PC-3 (cell line): ENCODE results near the gene SUGCT. TPM values are rescaled to one million over a fixed set of nuclear protein-coding genes. Genes with fewer than 3 reads are reported as not detected.

ENCODE experiments used
- ATAC-seq: fragments of 200-7000 bp; cut with Tn5 transposase; 2 replicates; pipeline ENCODE4 v1.9.1; 2020; ENCODE audit warnings: mild to moderate bottlenecking, moderate library complexity
- BruUV-seq: library from RNA; stranded (reverse); fragments of 400-500 nt; replicated peaks from 2 replicates; lab custom pipeline; 2021; lab: Mats Ljungman, UMichigan
- CTCF ChIA-PET: fragments of 300-600 bp; sonication (Branson Sonifier 250); formaldehyde crosslinking; loops from one replicate; lab custom pipeline; 2022; ENCODE audit warnings: antibody characterized with exemption; lab: Charles Lee
- POLR2A ChIA-PET: fragments of 300-600 bp; sonication (Branson Sonifier 250); formaldehyde crosslinking; loops from one replicate; lab custom pipeline; 2022; ENCODE audit warnings: antibody characterized with exemption; ENCODE audit not compliant: unreplicated experiment; lab: Charles Lee
- DNase-seq: peaks from one replicate; pipeline ENCODE4 v3.0.0-alpha.2; 2015
- H2AFZ ChIP-seq: fragments of 300-600 bp; sonication (generic); 2 replicates; pipeline ENCODE4 v1.6.0; 2016; ENCODE audit warnings: antibody characterized with exemption, low read length
- H3F3A ChIP-seq: fragments of 300-600 bp; sonication (generic); one replicate; pipeline ENCODE4 v1.6.0; 2017; ENCODE audit warnings: antibody characterized with exemption, low read length, control low read depth, mild to moderate bottlenecking; ENCODE audit not compliant: unreplicated experiment
- H3K27ac ChIP-seq: fragments of 300-600 bp; sonication (generic); 2 replicates; pipeline ENCODE4 v1.5.1; 2016; ENCODE audit warnings: mild to moderate bottlenecking, low read length
- H3K27me3 ChIP-seq: fragments of 300-600 bp; sonication (generic); 2 replicates; pipeline ENCODE4 v1.6.1; 2016; ENCODE audit warnings: low read length, mixed read lengths
- H3K36me3 ChIP-seq: fragments of 300-600 bp; sonication (generic); 2 replicates; pipeline ENCODE4 v1.6.1; 2016; ENCODE audit warnings: low read depth, mixed run types, low read length, mixed read lengths
- H3K4me1 ChIP-seq: fragments of 300-600 bp; sonication (generic); 2 replicates; pipeline ENCODE4 v1.5.1; 2016; ENCODE audit warnings: low read length; ENCODE audit not compliant: insufficient read depth
- H3K4me2 ChIP-seq: fragments of 300-600 bp; sonication (generic); 2 replicates; pipeline ENCODE4 v1.6.0; 2016; ENCODE audit warnings: low read length
- H3K4me3 ChIP-seq: fragments of 300-600 bp; sonication (generic); 2 replicates; pipeline ENCODE4 v1.5.1; 2016; ENCODE audit warnings: mild to moderate bottlenecking, low read length, mixed read lengths
- H3K79me2 ChIP-seq: fragments of 300-600 bp; sonication (generic); 2 replicates; pipeline ENCODE4 v1.6.1; 2017; ENCODE audit warnings: low read length, mixed read lengths
- H3K9ac ChIP-seq: fragments of 300-600 bp; sonication (generic); 2 replicates; pipeline ENCODE4 v1.6.0; 2016; ENCODE audit warnings: mild to moderate bottlenecking, low read length
- H3K9me2 ChIP-seq: fragments of 300-600 bp; sonication (generic); replicated peaks from 2 replicates; pipeline ENCODE4 v1.6.1; 2016; ENCODE audit warnings: mixed run types, low read length, mixed read lengths
- H3K9me3 ChIP-seq: fragments of 300-600 bp; sonication (generic); 2 replicates; pipeline ENCODE4 v1.6.1; 2016; ENCODE audit warnings: low read length, mixed read lengths
- H4K20me1 ChIP-seq: fragments of 300-600 bp; sonication (generic); 2 replicates; pipeline ENCODE4 v1.6.1; 2016; ENCODE audit warnings: low read length, mixed read lengths
- CTCF ChIP-seq: fragments of 300-600 bp; sonication (generic); conservative IDR thresholded peaks from 2 replicates; pipeline ENCODE4 v1.5.1; 2017; ENCODE audit warnings: antibody characterized with exemption, low read depth, mild to moderate bottlenecking, low read length
- EZH2 ChIP-seq: fragments of 300-600 bp; sonication (generic); IDR thresholded peaks from one replicate; pipeline ENCODE4 v1.6.1; 2017; ENCODE audit warnings: antibody characterized with exemption, mild to moderate bottlenecking, low read length; ENCODE audit not compliant: unreplicated experiment
- EZH2phosphoT487 ChIP-seq: fragments of 300-600 bp; sonication (generic); IDR thresholded peaks from 2 replicates; pipeline ENCODE4 v1.6.1; 2018; ENCODE audit warnings: mild to moderate bottlenecking, antibody characterized with exemption, low read length, borderline replicate concordance
- intact Hi-C: fragments of 100-400 bp; cut with micrococcal nuclease; formaldehyde crosslinking; loops from 2 replicates; pipeline ENCODE4 v1.9.0; 2023
- total RNA-seq: library from RNA; depleted of rRNA; stranded (reverse); fragments of >200 nt; gene quantifications from 2 replicates; pipeline ENCODE4 v1.2.3, GENCODE V29; 2014

The SUGCT gene
- total RNA-seq, 1 experiment from 2014 or later: 2.9 TPM

- no peak overlapping the region for H2AFZ ChIP-seq
- TF ChIP-seq CTCF (no peak), EZH2phosphoT487 (no peak), EZH2 (no peak)
- H3K9me2 ChIP-seq: no peaks in the 10 kb centered on the region
- ChIA-PET POLR2A (no interaction called here), CTCF (no interaction called here)
- no peaks in the 10 kb centered on the region for H3K36me3 ChIP-seq
- no peaks in the 10 kb centered on the region for H3K79me2 ChIP-seq
- H3K9ac ChIP-seq: no peak overlapping the region
- DNase-seq (no peak), ATAC-seq (no peak)
- no peaks in the 10 kb centered on the region for H3K27me3 ChIP-seq
- no peaks in the 10 kb centered on the region for H3K4me1 ChIP-seq
- H3K4me3 ChIP-seq: no peak overlapping the region
- H3K27ac ChIP-seq: no peak overlapping the region
- no peaks in the 10 kb centered on the region for H3F3A ChIP-seq
- intact Hi-C loops: no loop called here
- BruUV-seq: no TSS peak
- 0 out of 2 replicates have a peak, but pooled peaks cover 3% of the 10 kb centered on the region for H3K9me3 ChIP-seq
- H3K4me2 ChIP-seq: no peak overlapping the region
- H4K20me1 ChIP-seq: no peaks in the 10 kb centered on the region
These were observed 708.7 kb downstream of the SUGCT start for GRCh38 chr7:40843338-40843985.

GRCh38 chr7:40845943-40846342 is 711.1 kb downstream of the SUGCT start:
- H3F3A ChIP-seq: no peaks in the 10 kb centered on the region
- no peak overlapping the region for H3K4me3 ChIP-seq
- H3K9me2 ChIP-seq: no peaks in the 10 kb centered on the region
- H2AFZ ChIP-seq: no peak overlapping the region
- no peaks in the 10 kb centered on the region for H4K20me1 ChIP-seq
- TF ChIP-seq EZH2 (no peak), CTCF (no peak), EZH2phosphoT487 (no peak)
- no TSS peak for BruUV-seq
- no peak overlapping the region for H3K4me2 ChIP-seq
- H3K79me2 ChIP-seq: no peaks in the 10 kb centered on the region
- H3K9me3 ChIP-seq: no peaks in the 10 kb centered on the region
- CTCF ChIA-PET: no interaction called here
- no peak overlapping the region for H3K9ac ChIP-seq
- H3K27me3 ChIP-seq: no peaks in the 10 kb centered on the region
- POLR2A ChIA-PET: no interaction called here
- DNase-seq (no peak), ATAC-seq (no peak)
- H3K36me3 ChIP-seq: no peaks in the 10 kb centered on the region
- no peak overlapping the region for H3K27ac ChIP-seq
- H3K4me1 ChIP-seq: no peaks in the 10 kb centered on the region
- intact Hi-C loops: no loop called here

GRCh38 chr7:40847921-40848320 is 713.1 kb downstream of the SUGCT start:
- no TSS peak for BruUV-seq
- intact Hi-C loops: no loop called here
- Histone ChIP-seq H4K20me1 (no peaks in the 10 kb centered on the region), H3K4me1 (no peaks in the 10 kb centered on the region), H3K4me2 (no peak overlapping the region), H3K9me3 (no peaks in the 10 kb centered on the region), H3K27me3 (no peaks in the 10 kb centered on the region), H3K79me2 (no peaks in the 10 kb centered on the region), H3K9me2 (no peaks in the 10 kb centered on the region), H2AFZ (no peak overlapping the region), H3K36me3 (no peaks in the 10 kb centered on the region), H3K4me3 (no peak overlapping the region), H3K9ac (no peak overlapping the region), H3F3A (no peaks in the 10 kb centered on the region), H3K27ac (no peak overlapping the region)
- ATAC-seq (no peak), DNase-seq (no peak)
- no peak for TF ChIP-seq CTCF
- no peak for TF ChIP-seq EZH2phosphoT487
- TF ChIP-seq EZH2: no peak
- CTCF ChIA-PET: no interaction called here
- POLR2A ChIA-PET: interaction anchor here (0.7 kb wide), 1 partner anchor 341 kb away, joined by 4 read pairs; no protein-coding TSS in a partner anchor
